ENCODE results near the gene VASH2.

GRCh38 chr1:212952641-212952976 is 2.3 kb downstream of the VASH2 start:
- TF ChIP-seq EZH2phosphoT487 (IDR thresholded peaks at IDR 0.05; ENCODE audit: insufficient read depth, low read depth) (no peak), EZH2 (IDR thresholded peaks at IDR 0.05; ENCODE audit: insufficient read depth, poor library complexity, severe bottlenecking) (no peak)

Data from GM23248 (cell line).